ENCODE results near the gene EPO. TPM values are rescaled to one million over a fixed set of nuclear protein-coding genes. Genes with fewer than 3 reads are reported as not detected.
A peak's percentile ranks its signal among the peaks of the same experiment; 100 is the strongest.

The EPO gene
- total RNA-seq, 1 donor = not detected

DNA sequence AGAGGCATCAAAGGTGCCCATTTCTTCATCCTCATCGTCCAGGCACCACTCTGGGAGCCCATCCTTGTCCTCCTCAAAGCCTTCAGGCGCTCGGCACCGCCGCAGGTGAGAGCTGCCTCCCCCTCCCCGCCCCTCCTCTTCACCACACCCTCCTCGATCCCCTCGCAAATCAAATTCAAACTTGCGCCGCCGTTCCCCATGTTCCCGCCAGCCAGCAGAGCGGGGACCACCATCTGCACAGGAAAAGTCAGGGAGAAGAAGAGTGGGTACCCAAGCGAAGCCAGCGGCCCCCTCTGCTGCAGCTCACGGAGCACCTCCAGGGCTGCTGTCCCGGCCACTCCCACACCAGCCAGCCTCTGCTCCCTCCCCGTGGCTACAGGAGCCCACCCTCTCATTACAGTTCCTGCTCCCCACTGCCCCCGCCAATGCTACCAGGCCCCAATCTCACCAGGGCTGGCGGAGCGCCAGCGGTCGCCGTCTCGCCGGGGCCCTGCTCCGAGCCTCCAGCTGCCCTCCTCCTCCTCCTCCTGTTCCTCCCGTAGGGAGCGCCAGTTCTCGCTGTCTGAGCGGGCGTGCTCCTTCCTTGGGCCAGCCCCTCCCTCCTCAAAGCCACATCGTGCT, 34.0 kb upstream of the EPO start:
- Histone ChIP-seq H3K27ac (ENCODE audit: low read depth, low read length) (no peak overlapping the region), H3K36me3 (ENCODE audit: insufficient read depth, low read length) (peaks cover 19% of the 10 kb centered on the region), H2AFZ (ENCODE audit: low read length) (no peak overlapping the region), H3K4me1 (ENCODE audit: insufficient read depth, low read length) (no peaks in the 10 kb centered on the region), H3K79me2 (ENCODE audit: insufficient read depth, low read length) (peaks cover 37% of the 10 kb centered on the region), H3K4me3 (ENCODE audit: insufficient read depth, low read length) (no peak overlapping the region), H3K27me3 (ENCODE audit: insufficient read depth, low read length) (no peaks in the 10 kb centered on the region), H3K9me3 (ENCODE audit: low read depth, low read length) (no peaks in the 10 kb centered on the region), H3K4me2 (ENCODE audit: insufficient read depth, low read length) (no peak overlapping the region), H4K20me1 (ENCODE audit: insufficient read depth, low read length) (peaks cover 48% of the 10 kb centered on the region)
- TF ChIP-seq, protein P1, sequence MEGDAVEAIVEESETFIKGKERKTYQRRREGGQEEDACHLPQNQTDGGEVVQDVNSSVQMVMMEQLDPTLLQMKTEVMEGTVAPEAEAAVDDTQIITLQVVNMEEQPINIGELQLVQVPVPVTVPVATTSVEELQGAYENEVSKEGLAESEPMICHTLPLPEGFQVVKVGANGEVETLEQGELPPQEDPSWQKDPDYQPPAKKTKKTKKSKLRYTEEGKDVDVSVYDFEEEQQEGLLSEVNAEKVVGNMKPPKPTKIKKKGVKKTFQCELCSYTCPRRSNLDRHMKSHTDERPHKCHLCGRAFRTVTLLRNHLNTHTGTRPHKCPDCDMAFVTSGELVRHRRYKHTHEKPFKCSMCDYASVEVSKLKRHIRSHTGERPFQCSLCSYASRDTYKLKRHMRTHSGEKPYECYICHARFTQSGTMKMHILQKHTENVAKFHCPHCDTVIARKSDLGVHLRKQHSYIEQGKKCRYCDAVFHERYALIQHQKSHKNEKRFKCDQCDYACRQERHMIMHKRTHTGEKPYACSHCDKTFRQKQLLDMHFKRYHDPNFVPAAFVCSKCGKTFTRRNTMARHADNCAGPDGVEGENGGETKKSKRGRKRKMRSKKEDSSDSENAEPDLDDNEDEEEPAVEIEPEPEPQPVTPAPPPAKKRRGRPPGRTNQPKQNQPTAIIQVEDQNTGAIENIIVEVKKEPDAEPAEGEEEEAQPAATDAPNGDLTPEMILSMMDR (IDR thresholded peaks at IDR 0.05; ENCODE audit: extremely low read depth, low read depth, low read length) = no peak
- peak; percentile 61 for DNase-seq (ENCODE audit: insufficient read length, low spot score, missing footprints)

DNA sequence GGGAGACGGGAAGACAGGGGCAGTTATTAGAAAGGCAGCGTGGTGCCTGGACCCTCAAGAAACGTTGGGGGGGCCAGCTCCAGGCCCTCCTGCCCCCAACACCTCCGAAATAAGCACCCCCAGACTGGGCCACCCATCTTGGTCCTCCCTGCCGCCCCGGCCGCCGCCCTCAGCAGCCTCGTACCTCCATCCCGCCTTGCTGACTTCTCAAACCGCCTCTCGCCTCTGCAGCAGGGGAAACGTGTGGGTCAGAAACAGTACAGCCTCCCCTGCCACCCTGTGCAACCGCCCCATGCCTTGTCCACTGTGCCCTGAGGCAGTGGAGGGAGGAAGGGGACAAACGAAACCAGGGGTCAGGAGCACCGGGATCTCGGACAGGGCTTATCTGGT, 33.5 kb upstream of the EPO start:
- Histone ChIP-seq H3K4me3 (ENCODE audit: insufficient read depth, low read length) (no peak overlapping the region), H3K4me1 (ENCODE audit: insufficient read depth, low read length) (peaks cover under 1% of the 10 kb centered on the region), H3K79me2 (ENCODE audit: insufficient read depth, low read length) (peaks cover 42% of the 10 kb centered on the region), H3K9me3 (ENCODE audit: low read depth, low read length) (no peaks in the 10 kb centered on the region), H2AFZ (ENCODE audit: low read length) (no peak overlapping the region), H3K27me3 (ENCODE audit: insufficient read depth, low read length) (no peaks in the 10 kb centered on the region), H3K36me3 (ENCODE audit: insufficient read depth, low read length) (peaks cover 14% of the 10 kb centered on the region), H3K4me2 (ENCODE audit: insufficient read depth, low read length) (no peak overlapping the region), H4K20me1 (ENCODE audit: insufficient read depth, low read length) (peaks cover 48% of the 10 kb centered on the region), H3K27ac (ENCODE audit: low read depth, low read length) (no peak overlapping the region)
- TF ChIP-seq, protein P1 (IDR thresholded peaks at IDR 0.05; ENCODE audit: extremely low read depth, low read depth, low read length) = no peak
- peak; percentile 69 for DNase-seq (ENCODE audit: insufficient read length, low spot score, missing footprints)

DNA sequence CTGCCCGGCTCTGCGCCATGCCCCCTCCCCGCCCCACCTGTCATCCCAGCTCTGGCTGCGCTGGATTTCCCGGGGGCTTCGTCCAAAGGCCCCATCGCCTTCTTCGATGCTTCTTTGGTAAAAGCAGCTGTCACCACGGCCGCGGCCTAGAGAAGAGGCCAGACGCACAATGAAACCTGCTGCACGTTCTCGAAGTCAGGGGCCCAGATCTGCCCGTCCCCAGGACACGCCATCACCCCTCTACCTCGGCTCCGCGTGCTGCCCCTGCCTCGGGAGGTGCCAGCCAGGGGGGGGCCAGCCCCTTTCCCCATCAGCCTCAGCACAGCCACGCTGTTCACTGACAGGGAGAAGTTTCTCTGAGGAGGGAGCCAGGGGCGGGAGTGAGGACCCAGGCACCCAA, 33.0 kb upstream of the EPO start:
- H2AFZ ChIP-seq (ENCODE audit: low read length) = no peak overlapping the region
- H3K79me2 ChIP-seq (ENCODE audit: insufficient read depth, low read length) = peaks cover 47% of the 10 kb centered on the region
- no peaks in the 10 kb centered on the region for H3K9me3 ChIP-seq (ENCODE audit: low read depth, low read length)
- DNase-seq (ENCODE audit: insufficient read length, low spot score, missing footprints) = peak; percentile 74
- H3K4me2 ChIP-seq (ENCODE audit: insufficient read depth, low read length) = no peak overlapping the region
- peaks cover 11% of the 10 kb centered on the region for H3K36me3 ChIP-seq (ENCODE audit: insufficient read depth, low read length)
- no peaks in the 10 kb centered on the region for H3K27me3 ChIP-seq (ENCODE audit: insufficient read depth, low read length)
- no peak overlapping the region for H3K4me3 ChIP-seq (ENCODE audit: insufficient read depth, low read length)
- H4K20me1 ChIP-seq (ENCODE audit: insufficient read depth, low read length) = peaks cover 48% of the 10 kb centered on the region
- no peak overlapping the region for H3K27ac ChIP-seq (ENCODE audit: low read depth, low read length)
- peaks cover 4% of the 10 kb centered on the region for H3K4me1 ChIP-seq (ENCODE audit: insufficient read depth, low read length)
- TF ChIP-seq, protein P1 (IDR thresholded peaks at IDR 0.05; ENCODE audit: extremely low read depth, low read depth, low read length) = no peak

DNA sequence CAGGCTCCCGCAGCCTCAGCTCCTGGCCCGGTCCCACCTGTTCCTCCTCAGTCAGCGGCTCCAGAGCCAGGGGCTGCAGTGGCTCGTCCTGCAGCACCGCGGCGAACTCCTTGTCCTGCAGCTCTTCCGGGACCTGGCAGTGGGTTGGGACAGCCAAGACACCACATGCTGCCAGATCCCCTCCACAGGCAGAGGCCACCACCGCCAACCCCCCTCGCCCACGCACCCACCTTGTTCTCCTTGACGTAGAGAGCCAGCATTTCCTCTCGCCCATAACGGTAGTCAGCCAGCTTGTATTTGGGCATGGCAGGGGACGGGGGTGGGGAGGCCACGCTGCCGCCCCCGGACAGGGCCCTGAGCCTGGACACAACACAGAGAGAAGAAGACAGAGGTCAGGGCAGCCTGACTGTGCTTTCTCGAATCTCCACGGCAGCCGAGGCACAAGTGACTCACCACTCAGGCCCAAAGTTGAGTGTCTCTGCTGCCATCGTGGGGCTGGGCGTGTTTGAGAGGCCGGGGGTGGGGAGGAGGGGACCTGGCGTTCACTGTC, 32.4 kb upstream of the EPO start:
- no peak overlapping the region for H3K4me3 ChIP-seq (ENCODE audit: insufficient read depth, low read length)
- H3K9me3 ChIP-seq (ENCODE audit: low read depth, low read length) = no peaks in the 10 kb centered on the region
- peaks cover 52% of the 10 kb centered on the region for H3K79me2 ChIP-seq (ENCODE audit: insufficient read depth, low read length)
- no peak overlapping the region for H3K4me2 ChIP-seq (ENCODE audit: insufficient read depth, low read length)
- peaks cover 10% of the 10 kb centered on the region for H3K4me1 ChIP-seq (ENCODE audit: insufficient read depth, low read length)
- peaks cover 11% of the 10 kb centered on the region for H3K36me3 ChIP-seq (ENCODE audit: insufficient read depth, low read length)
- no peaks in the 10 kb centered on the region for H3K27me3 ChIP-seq (ENCODE audit: insufficient read depth, low read length)
- peak; percentile 96 for DNase-seq (ENCODE audit: insufficient read length, low spot score, missing footprints)
- H3K27ac ChIP-seq (ENCODE audit: low read depth, low read length) = no peak overlapping the region
- no peak overlapping the region for H2AFZ ChIP-seq (ENCODE audit: low read length)
- TF ChIP-seq, protein P1 (IDR thresholded peaks at IDR 0.05; ENCODE audit: extremely low read depth, low read depth, low read length) = no peak
- H4K20me1 ChIP-seq (ENCODE audit: insufficient read depth, low read length) = peaks cover 52% of the 10 kb centered on the region

Measured in osteoblast (primary cell).